Measurements from ENCODE around the gene METTL1. TPM values are rescaled to one million over a fixed set of nuclear protein-coding genes. Genes with fewer than 3 reads are reported as not detected.

METTL1 gene
- total and polyA plus RNA-seq, 2 donors from 2014 or later = 23.4 to 69.4 TPM

DNA sequence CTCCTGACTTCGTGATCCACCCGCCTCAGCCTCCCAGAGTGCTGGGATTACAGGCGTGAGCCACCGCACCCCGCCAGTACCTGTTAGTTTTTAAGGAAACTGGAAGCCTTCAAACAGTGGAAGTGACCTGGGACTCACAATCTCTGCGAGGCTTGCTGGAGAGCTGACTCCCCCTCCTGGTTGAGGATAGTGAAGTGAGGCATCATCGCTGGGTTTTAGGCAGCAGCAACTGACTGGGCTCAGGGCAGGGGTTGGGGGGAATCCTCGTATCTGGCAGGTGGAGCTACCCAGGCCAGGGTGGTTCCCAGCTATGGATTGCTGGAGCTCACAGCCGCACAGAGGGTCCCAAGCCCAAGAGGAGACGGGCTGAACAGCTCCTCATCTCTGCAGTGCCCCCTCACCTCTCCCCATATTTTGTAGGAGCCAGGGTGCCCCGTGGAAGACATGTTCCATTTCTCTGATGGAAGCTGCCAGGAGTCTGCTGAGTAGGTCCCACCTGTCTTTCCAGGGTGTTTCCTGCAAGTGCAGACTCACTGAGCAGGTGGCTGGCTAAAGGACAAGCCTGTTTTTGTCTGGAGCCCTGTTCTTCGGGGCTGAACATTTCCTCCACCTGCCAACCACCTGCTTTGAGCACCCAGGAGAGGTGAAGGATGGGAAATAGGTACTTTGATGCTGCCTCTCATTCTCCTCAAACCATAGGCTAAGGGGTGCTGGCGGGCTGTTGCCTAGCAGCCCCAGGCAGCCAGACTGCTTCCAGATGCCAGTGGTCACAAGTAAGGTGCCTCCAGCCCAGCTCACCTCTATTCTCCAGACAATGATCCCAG is 43.5 kb upstream of the METTL1 start:
- Histone ChIP-seq H3K9ac (ENCODE audit: low read length in 3 of 3) (no peak overlapping the region), H3K4me1 (ENCODE audit: control insufficient read depth in 2 of 3, insufficient read depth in 2 of 3, low read depth in 1 of 3, low read length in 3 of 3) (peaks cover 0 to 16% (median 16%) of the 10 kb centered on the region in 3 donors)

DNA sequence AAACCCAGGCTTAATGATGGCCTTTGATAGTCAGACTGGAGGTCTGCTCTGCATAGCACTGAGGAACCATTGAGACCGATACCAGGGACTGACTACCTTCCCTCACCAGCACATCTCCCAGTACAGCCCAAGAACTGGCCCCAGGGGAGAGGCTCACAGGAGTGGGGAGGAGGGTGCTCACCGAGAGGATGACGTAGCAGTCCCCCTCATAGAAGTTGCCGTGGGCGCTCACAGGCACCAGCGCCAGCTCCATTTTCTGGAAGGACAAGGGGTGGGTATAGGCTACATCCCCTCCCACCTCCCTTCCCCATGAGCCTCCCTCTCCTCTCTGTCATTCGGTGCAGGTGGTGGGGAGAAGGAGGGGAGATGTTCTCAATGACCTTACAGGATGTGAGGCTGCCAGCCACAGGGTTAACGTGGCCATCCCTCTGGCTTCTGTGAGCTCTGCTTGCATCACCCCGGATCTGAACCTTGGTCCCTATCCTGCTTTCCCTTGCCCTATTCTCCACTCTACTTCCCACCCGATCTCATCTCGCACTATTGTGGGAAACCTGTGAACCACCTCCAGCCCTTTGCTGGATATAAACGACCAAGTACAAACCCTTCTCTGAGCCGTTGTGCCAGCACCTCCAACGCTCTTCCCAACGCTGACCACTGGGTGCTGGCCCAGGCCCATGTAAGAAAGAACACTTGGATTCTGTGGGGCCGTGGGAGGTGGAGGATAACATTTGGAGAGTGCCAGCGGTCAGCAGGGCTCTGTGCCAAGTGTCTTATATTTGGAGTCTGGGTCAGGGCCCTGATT is 42.3 kb upstream of the METTL1 start:
- intact Hi-C loops (cut with DNase I) = no loop called here
- Histone ChIP-seq H3K4me1 (ENCODE audit: control insufficient read depth in 2 of 3, insufficient read depth in 2 of 3, low read depth in 1 of 3, low read length in 3 of 3) (peaks cover 0 to 16% (median 16%) of the 10 kb centered on the region in 3 donors), H3K9ac (ENCODE audit: low read length in 3 of 3) (no peak overlapping the region), H3K4me3 (ENCODE audit: low read length in 3 of 3) (no peak overlapping the region), H3K9me3 (ENCODE audit: control insufficient read depth in 2 of 3, insufficient read depth in 1 of 3, low read length in 3 of 3) (no peaks in the 10 kb centered on the region), H3K36me3 (ENCODE audit: control insufficient read depth in 2 of 3, insufficient read depth in 3 of 3, low read length in 3 of 3) (peaks cover 0 to 40% (median 11%) of the 10 kb centered on the region in 3 donors), H3K27ac (ENCODE audit: low read depth in 2 of 2, low read length in 2 of 2) (no peak overlapping the region), H3K27me3 (ENCODE audit: control insufficient read depth, insufficient read depth, low read length) (no peaks in the 10 kb centered on the region)
- FAIRE-seq (no peak), DNase-seq (peak in 1 of 5 donors; percentile 43)
- TF ChIP-seq, protein P1, sequence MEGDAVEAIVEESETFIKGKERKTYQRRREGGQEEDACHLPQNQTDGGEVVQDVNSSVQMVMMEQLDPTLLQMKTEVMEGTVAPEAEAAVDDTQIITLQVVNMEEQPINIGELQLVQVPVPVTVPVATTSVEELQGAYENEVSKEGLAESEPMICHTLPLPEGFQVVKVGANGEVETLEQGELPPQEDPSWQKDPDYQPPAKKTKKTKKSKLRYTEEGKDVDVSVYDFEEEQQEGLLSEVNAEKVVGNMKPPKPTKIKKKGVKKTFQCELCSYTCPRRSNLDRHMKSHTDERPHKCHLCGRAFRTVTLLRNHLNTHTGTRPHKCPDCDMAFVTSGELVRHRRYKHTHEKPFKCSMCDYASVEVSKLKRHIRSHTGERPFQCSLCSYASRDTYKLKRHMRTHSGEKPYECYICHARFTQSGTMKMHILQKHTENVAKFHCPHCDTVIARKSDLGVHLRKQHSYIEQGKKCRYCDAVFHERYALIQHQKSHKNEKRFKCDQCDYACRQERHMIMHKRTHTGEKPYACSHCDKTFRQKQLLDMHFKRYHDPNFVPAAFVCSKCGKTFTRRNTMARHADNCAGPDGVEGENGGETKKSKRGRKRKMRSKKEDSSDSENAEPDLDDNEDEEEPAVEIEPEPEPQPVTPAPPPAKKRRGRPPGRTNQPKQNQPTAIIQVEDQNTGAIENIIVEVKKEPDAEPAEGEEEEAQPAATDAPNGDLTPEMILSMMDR (IDR thresholded peaks at IDR 0.05; ENCODE audit: borderline replicate concordance, extremely low read depth, insufficient read depth) = no peak

More for the DNA sequence above, 43.5 kb upstream of the METTL1 start:
- no peaks in the 10 kb centered on the region for H3K27me3 ChIP-seq (ENCODE audit: control insufficient read depth, insufficient read depth, low read length)
- H3K27ac ChIP-seq (ENCODE audit: low read depth in 2 of 2, low read length in 2 of 2) = no peak overlapping the region
- H3K9me3 ChIP-seq (ENCODE audit: control insufficient read depth in 2 of 3, insufficient read depth in 1 of 3, low read length in 3 of 3) = no peaks in the 10 kb centered on the region
- FAIRE-seq (no peak), DNase-seq (no peak)
- intact Hi-C loops (cut with DNase I) = no loop called here
- no peak overlapping the region for H3K4me3 ChIP-seq (ENCODE audit: low read length in 3 of 3)
- peaks cover 0 to 28% (median 3%) of the 10 kb centered on the region in 3 donors for H3K36me3 ChIP-seq (ENCODE audit: control insufficient read depth in 2 of 3, insufficient read depth in 3 of 3, low read length in 3 of 3)
- TF ChIP-seq, protein P1 (IDR thresholded peaks at IDR 0.05; ENCODE audit: borderline replicate concordance, extremely low read depth, insufficient read depth) = no peak

DNA sequence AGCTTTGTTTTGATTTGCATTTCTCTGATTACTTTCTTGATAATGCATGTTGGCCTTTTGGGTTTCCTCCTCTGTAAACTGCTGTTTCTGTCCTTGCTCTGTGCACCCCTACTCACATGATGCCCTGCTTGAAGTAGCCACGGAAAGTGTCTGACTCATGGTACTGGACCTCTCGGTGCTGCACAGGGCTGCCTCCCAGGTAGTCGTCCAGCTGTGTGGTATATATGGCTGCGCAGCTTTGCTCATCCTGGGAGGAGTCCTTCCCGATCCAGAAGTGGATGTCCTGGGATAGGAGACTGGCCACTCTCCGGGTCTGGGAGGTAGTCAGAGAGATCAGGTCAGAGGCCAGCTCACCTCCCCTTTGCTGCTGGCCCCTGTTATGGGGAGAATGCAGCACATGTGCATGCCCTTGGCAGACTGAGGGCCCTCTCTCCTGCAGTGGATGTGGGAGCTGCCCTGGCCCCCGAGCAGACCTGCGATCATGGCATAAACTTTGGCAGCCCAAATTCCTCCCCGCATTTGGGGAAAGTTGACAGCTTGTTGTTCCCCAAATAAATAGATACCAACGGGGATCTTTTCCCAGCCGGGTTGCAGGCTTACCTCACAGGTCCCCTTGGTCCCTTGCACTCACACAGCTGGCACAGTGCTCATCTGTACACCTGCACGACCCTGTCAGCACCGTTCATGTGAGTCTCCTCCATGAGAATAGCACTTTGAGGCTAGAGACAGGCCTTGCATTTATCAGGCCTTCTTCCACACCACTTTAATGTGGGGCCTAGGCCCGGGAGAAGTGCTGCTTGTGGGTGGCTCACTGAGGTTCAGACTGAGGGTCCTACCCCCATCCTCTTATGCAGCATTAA is 41.4 kb upstream of the METTL1 start:
- Histone ChIP-seq H3K9ac (ENCODE audit: low read length in 3 of 3) (no peak overlapping the region), H3K4me3 (ENCODE audit: low read length in 3 of 3) (no peak overlapping the region), H3K4me1 (ENCODE audit: control insufficient read depth in 2 of 3, insufficient read depth in 2 of 3, low read depth in 1 of 3, low read length in 3 of 3) (peaks cover 0 to 16% (median 16%) of the 10 kb centered on the region in 3 donors), H3K27me3 (ENCODE audit: control insufficient read depth, insufficient read depth, low read length) (no peaks in the 10 kb centered on the region), H3K9me3 (ENCODE audit: control insufficient read depth in 2 of 3, insufficient read depth in 1 of 3, low read length in 3 of 3) (no peaks in the 10 kb centered on the region), H3K27ac (ENCODE audit: low read depth in 2 of 2, low read length in 2 of 2) (no peak overlapping the region), H3K36me3 (ENCODE audit: control insufficient read depth in 2 of 3, insufficient read depth in 3 of 3, low read length in 3 of 3) (peaks cover 0 to 40% (median 8%) of the 10 kb centered on the region in 3 donors)
- FAIRE-seq = no peak
- intact Hi-C loops (cut with DNase I) = no loop called here
- TF ChIP-seq, protein P1 (IDR thresholded peaks at IDR 0.05; ENCODE audit: borderline replicate concordance, extremely low read depth, insufficient read depth) = no peak
- DNase-seq = no peak
